Activated CD4-positive, alpha-beta T cell treated with anti-CD3 and anti-CD28 coated beads for 48 hours (primary cell): Measurements from ENCODE around the gene NOP56.
A peak's percentile ranks its signal among the peaks of the same experiment; 100 is the strongest.
"Not testable (repeated sequence)": the region's sequence is repeated elsewhere in the genome, so short reads cannot be mapped to it uniquely, and the experiment has no call there.

ENCODE experiments used
- DNase-seq: peaks from one replicate; pipeline ENCODE4 v3.0.0-alpha.2; 2020

Gene NOP56

DNA sequence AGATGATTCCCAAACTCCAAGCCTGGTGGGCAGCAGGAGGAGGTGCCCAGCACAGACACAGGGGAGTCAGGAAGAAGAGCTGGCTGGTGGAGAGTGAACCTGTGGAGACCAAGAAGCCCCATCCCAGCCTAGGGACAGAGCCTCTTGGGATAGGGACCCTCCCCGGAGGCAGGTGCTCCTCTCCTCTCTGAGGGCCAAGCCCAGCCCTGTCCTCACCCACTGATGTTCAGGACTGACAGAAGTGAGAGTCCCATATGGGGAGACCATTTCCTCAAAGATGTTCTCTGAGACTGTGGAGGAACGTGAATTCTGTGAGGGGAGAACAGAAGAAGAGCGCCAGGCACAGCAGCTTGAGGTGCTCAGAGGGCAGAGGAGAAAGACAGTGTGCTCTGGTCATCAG lies 37.8 kb downstream of the NOP56 start:
- no peak for DNase-seq

- no peak for DNase-seq
Observed at GRCh38 chr20:2690718-2691117, 38.3 kb downstream of the NOP56 start.

DNA sequence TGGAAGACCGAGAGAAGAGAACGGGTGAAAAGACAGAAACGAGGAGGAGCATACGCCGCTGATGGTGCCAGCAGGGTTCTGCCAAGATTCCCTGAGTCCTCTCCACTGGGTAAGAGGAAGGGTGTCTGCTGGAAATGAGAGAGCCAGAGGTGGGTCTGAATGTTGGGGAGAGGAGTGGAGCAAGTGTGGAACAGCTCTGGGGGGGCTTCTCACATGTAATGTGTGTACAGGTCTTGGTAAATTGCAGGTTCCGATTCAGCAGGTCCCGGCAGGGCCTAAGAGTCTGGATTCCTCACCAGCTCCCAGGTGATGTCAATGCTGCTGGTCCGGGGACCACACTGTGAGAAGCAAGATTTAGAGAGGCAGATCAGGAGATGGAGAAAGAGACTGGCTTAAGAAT lies 38.7 kb downstream of the NOP56 start:
- DNase-seq: no peak

GRCh38 chr20:2691663-2692035 lies 39.2 kb downstream of the NOP56 start:
- no peak for DNase-seq

GRCh38 chr20:2692036-2692885 lies 39.8 kb downstream of the NOP56 start, which contains the start of gene EBF4:
Gene EBF4 (plus strand): TSS chr20:2692780. CDS start chr20:2693646, 866 bp downstream.
- DNase-seq: peak; percentile 44

- DNase-seq: no peak
Observed at GRCh38 chr20:2692886-2693285, 40.5 kb downstream of the NOP56 start.

GRCh38 chr20:2693286-2694007 lies 41.0 kb downstream of the NOP56 start:
- peak; percentile 56 for DNase-seq

DNA sequence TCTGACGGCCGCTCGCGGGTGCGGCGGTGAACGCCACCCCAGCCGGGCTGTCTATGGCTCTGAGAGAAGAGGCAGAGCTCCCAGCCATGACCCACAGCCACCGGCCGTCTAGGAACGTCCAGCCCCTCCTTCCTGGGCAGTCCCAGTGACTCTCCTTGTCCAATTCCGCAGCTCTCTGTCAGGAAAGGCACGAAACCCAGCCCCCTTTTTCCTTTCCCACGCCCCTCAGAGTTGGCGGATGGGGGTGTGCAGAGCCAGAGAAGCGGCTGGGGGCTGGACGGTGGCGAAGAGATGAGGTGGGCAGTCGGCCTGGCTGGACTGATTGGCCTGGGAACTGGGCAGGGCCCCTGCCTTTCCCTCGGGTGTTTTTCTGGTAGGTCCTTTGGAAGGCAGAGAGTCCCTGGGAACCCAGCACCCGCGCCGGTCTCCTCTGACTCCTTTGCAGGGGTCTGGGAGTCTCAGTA lies 41.6 kb downstream of the NOP56 start:
- no peak for DNase-seq

GRCh38 chr20:2694519-2694918 lies 42.1 kb downstream of the NOP56 start:
- DNase-seq: no peak

DNA sequence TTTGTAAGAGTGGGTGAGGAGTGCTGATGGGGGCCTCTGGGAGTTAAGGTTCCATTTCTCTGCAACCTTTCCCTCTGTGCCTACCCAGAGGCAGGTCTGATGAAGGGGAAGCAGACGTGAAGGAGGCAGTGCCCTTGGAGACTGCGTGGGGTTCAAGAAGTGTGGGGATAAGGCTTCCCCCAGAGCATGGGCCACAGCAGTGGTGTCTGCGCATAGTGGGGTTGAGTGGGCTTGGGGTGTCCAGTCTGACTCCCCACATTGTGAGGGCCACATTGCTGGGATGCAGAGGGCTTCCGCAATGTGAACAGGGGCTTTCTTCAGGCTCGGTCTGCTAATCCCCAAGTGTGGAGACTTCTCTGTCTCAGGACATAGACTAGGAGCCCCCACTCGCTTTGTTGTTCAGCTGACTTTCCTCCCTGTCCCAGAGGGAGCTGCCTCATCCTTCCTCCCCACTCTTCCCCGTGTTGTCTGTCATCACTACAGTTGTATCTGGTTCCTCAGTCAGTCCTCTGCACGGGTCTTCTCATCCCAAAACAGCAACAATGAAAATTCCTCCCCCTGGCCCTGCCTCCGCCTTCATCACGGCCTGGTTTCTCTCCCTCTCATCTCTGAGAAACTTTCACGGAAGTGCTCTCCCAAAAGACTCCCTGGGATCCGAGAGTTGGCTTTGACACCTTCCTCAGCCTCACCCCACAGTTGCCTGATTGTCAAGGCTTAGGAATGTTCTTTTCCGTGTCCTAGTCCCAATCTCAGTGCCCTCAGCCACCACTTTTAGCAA lies 43.0 kb downstream of the NOP56 start:
- DNase-seq: no peak

- DNase-seq: not testable (repeated sequence)
Observed at GRCh38 chr20:2695984-2696525, 43.6 kb downstream of the NOP56 start.

GRCh38 chr20:2696646-2697045 lies 44.2 kb downstream of the NOP56 start:
- DNase-seq: no peak

DNA sequence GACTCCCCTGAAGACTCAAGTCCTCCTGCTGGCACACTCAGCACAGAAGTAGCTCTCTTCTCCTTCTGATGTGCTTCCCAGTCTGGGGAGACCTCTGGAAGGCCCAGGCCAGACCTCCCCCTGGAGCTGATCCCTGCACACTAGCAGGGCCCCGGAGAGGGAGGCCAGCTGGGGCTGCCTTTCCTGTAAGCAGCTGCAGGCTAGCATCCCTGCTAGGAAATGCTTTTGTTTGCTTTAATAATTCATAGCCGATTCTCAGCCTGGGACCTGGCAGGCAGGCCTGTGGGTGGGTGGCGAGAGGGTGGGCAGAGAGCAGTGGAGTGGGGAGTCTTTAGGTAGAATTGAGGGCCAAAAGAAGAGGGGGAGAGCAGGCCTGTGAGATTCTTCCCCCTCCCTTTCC lies 45.3 kb downstream of the NOP56 start:
- DNase-seq: no peak

DNA sequence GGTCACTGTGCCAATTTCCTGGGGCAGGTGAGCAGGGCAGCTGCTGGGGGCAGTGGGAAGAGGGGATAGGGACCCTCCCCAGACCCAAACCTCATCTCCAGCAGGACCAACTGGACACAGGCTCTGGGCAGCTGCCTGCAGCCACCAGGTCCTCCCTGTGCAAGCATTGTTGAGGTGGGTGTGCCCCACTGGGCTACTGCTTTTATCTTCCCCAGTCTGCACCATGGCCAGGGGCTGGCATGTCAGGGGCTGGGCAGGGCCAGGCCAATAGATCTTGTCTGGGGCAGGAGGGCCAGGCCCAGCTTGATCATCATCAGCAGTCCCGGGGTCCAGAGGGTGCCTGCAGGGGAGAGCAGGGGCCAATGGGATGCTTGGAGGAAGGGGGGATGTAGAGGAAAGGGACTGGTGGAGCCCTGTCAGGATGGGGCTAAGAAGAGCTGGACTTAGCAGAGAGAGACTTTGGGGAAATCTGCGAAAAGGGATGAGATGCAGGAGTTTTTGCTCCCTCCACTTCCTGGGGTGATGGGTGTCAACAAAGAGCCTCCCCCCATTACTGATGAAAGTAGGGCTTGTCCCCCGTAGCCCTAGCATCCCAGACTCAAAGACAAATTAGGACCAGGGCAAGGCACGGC lies 45.9 kb downstream of the NOP56 start:
- no peak for DNase-seq

GRCh38 chr20:2698912-2699311 lies 46.5 kb downstream of the NOP56 start:
- DNase-seq: no peak

DNA sequence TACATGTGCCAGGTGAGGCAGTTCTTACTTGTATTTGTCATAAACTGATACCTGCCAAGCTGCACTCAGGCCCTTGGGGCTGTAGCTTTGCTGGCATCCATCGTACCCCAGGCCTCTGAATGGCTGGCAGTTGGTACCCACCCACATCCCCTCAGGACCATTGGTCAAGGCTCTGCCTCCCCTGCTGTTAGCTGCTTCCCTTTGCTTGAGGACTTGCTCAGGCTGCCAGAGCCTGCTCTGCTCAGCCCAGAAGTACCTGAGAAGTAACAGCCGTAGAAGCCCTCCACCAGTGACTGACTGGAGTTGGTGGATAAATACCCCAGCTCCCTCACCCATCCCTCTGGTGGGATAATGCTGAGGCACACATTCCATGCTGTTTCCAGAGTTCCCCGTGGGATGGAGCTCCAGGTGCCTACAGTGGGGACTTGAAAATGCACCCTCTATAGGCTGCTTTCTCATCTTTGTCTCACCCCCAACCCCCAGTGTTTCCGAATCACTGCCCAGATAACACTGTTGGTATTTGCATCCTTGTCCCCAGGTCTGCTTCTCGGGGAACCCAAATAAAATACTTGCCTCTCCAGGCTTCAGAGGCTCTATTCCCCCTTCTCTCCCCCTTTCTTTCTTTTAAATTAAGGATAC lies 47.5 kb downstream of the NOP56 start:
- DNase-seq: no peak

GRCh38 chr20:2700913-2701620 lies 48.6 kb downstream of the NOP56 start:
- no peak for DNase-seq

DNA sequence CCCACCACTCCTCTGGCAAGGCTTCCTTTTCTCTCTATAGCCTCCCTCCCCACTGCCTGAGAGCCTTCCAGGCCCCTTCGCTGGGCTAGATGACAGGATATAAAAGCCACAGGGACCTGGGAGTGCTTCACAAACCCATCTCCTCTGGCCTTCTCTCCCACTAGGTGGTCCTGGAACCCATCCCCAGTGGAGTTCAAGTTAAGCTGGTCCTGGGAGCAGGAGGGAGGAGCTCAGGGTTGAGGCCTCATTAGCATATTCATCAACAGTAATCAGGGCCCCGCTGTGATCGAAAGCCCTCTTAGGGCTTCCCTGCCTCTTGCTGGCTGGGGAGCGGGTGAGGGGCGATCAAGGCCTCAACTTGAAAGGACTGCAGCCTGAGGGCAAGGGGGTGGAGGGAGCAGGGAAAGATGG lies 49.2 kb downstream of the NOP56 start:
- no peak for DNase-seq

GRCh38 chr20:2703716-2704475 lies 51.5 kb downstream of the NOP56 start:
- DNase-seq: no peak

- DNase-seq: no peak
Observed at GRCh38 chr20:2705931-2706645, 53.7 kb downstream of the NOP56 start.
